NCI-H748 (cell line): Measurements from ENCODE around the gene PEX11G.

Experiments
- DNase-seq: peaks from one replicate; lab custom pipeline; 2025; ENCODE audit not compliant: unreplicated experiment; lab: John Stamatoyannopoulos, UW

Gene PEX11G

GRCh38 chr19:7522072-7522922 is 33.5 kb upstream of the PEX11G start, which contains the start of gene MCOLN1:
TSS of gene MCOLN1 (plus strand) at chr19:7522624. CDS start at chr19:7522751, 127 bp downstream.
- peak; percentile 94 for DNase-seq

- DNase-seq = no peak
Measured at GRCh38 chr19:7521551-7522071, 32.8 kb upstream of the PEX11G start.

- DNase-seq = no peak
Measured at GRCh38 chr19:7520131-7521051, 31.6 kb upstream of the PEX11G start.

GRCh38 chr19:7519361-7520130 is 30.7 kb upstream of the PEX11G start:
- no peak for DNase-seq

- DNase-seq = no peak
Measured at GRCh38 chr19:7516878-7517277, 28.0 kb upstream of the PEX11G start.

GRCh38 chr19:7516333-7516732 is 27.5 kb upstream of the PEX11G start:
- no peak for DNase-seq

GRCh38 chr19:7515645-7516151 is 26.9 kb upstream of the PEX11G start, which contains the start of gene ZNF358:
TSS of gene ZNF358 (plus strand) at chr19:7516103. CDS start at chr19:7519243, 3,140 bp downstream.
- peak; percentile 82 for DNase-seq

GRCh38 chr19:7515110-7515644 is 26.3 kb upstream of the PEX11G start:
- DNase-seq = no peak

GRCh38 chr19:7513809-7514642 is 25.2 kb upstream of the PEX11G start:
- no peak for DNase-seq

GRCh38 chr19:7512400-7512851 is 23.6 kb upstream of the PEX11G start:
- DNase-seq = no peak

- DNase-seq = no peak
Measured at GRCh38 chr19:7509625-7510024, 20.8 kb upstream of the PEX11G start.

GRCh38 chr19:7507884-7508283 is 19.0 kb upstream of the PEX11G start:
- DNase-seq = peak; percentile 46

GRCh38 chr19:7506385-7507328 is 17.8 kb upstream of the PEX11G start:
- DNase-seq = peak; percentile 91

- DNase-seq = peak; percentile 81
Measured at GRCh38 chr19:7505682-7506384, 17.0 kb upstream of the PEX11G start.

- DNase-seq = peak; percentile 82
Measured at GRCh38 chr19:7505288-7505681, 16.4 kb upstream of the PEX11G start.

GRCh38 chr19:7504684-7505083 is 15.8 kb upstream of the PEX11G start:
- DNase-seq = no peak

GRCh38 chr19:7502552-7502951 is 13.7 kb upstream of the PEX11G start:
- no peak for DNase-seq
